PC-9 (cell line): Measurements from ENCODE around the gene SCP2.

ENCODE experiments used
- CTCF ChIP-seq: fragments of 200-600 bp; sonication (generic); conservative IDR thresholded peaks from 2 replicates; pipeline ENCODE4 v1.6.1; 2017; ENCODE audit warnings: mixed run types, antibody characterized with exemption, mild to moderate bottlenecking, moderate library complexity
- EZH2 ChIP-seq: fragments of 200-600 bp; sonication (generic); IDR thresholded peaks from 2 replicates; pipeline ENCODE4 v1.8.0; 2017; ENCODE audit warnings: antibody characterized with exemption, low read depth

GRCh38 chr1:53075206-53075605 is 148.1 kb downstream of the SCP2 start:
- no peak for TF ChIP-seq CTCF
- TF ChIP-seq EZH2: no peak
